GM23248 (cell line): ENCODE results near the gene LORICRIN. TPM values are rescaled to one million over a fixed set of nuclear protein-coding genes. Genes with fewer than 3 reads are reported as not detected.
"Not testable (repeated sequence)": the region's sequence is repeated elsewhere in the genome, so short reads cannot be mapped to it uniquely, and the experiment has no call there.

Experiments
- DNase-seq: peaks from one replicate; pipeline ENCODE4 v3.0.0-alpha.2; 2015
- H2AFZ ChIP-seq: fragments of 200-600 bp; sonication (generic); 2 replicates; pipeline ENCODE4 v1.6.1; 2016; ENCODE audit warnings: antibody characterized with exemption
- H3F3A ChIP-seq: fragments of 200-600 bp; sonication (generic); 2 replicates; pipeline ENCODE4 v1.6.1; 2016; ENCODE audit warnings: mild to moderate bottlenecking, antibody characterized with exemption, mixed run types; ENCODE audit not compliant: insufficient read depth
- H3K27ac ChIP-seq: fragments of 200-600 bp; sonication (generic); 2 replicates; pipeline ENCODE4 v1.5.1; 2016; ENCODE audit warnings: mild to moderate bottlenecking
- H3K27me3 ChIP-seq: fragments of 200-600 bp; sonication (generic); replicated peaks from 2 replicates; pipeline ENCODE4 v1.6.1; 2016; ENCODE audit warnings: mild to moderate bottlenecking; ENCODE audit not compliant: insufficient read depth
- H3K36me3 ChIP-seq: fragments of 200-600 bp; sonication (generic); 2 replicates; pipeline ENCODE4 v1.6.1; 2016; ENCODE audit warnings: low read depth, mild to moderate bottlenecking
- H3K4me1 ChIP-seq: fragments of 200-600 bp; sonication (generic); 2 replicates; pipeline ENCODE4 v1.6.1; 2016; ENCODE audit warnings: mild to moderate bottlenecking; ENCODE audit not compliant: insufficient read depth
- H3K4me2 ChIP-seq: fragments of 200-600 bp; sonication (generic); one replicate; pipeline ENCODE4 v1.6.1; 2016; ENCODE audit warnings: mild to moderate bottlenecking; ENCODE audit not compliant: unreplicated experiment
- H3K4me3 ChIP-seq: fragments of 200-600 bp; sonication (generic); 2 replicates; pipeline ENCODE4 v1.5.1; 2016; ENCODE audit warnings: mild to moderate bottlenecking
- H3K79me2 ChIP-seq: fragments of 200-600 bp; sonication (generic); 2 replicates; pipeline ENCODE4 v1.6.1; 2016; ENCODE audit warnings: mild to moderate bottlenecking; ENCODE audit not compliant: insufficient read depth
- H3K9ac ChIP-seq: fragments of 200-600 bp; sonication (generic); 2 replicates; pipeline ENCODE4 v1.6.1; 2016; ENCODE audit warnings: mild to moderate bottlenecking
- H3K9me2 ChIP-seq: fragments of 200-600 bp; sonication (generic); 2 replicates; pipeline ENCODE4 v1.6.1; 2016; ENCODE audit warnings: mixed run types, mild to moderate bottlenecking, moderate library complexity; ENCODE audit not compliant: insufficient read depth
- H3K9me3 ChIP-seq: fragments of 200-600 bp; sonication (generic); one replicate; pipeline ENCODE4 v1.6.1; 2017; ENCODE audit warnings: low read depth
- H4K20me1 ChIP-seq: fragments of 200-600 bp; sonication (generic); 2 replicates; pipeline ENCODE4 v1.6.0; 2016; ENCODE audit not compliant: insufficient read depth
- EZH2 ChIP-seq: fragments of 200-600 bp; sonication (generic); IDR thresholded peaks from 2 replicates; pipeline ENCODE4 v1.6.1; 2018; ENCODE audit warnings: antibody characterized with exemption, mild to moderate bottlenecking; ENCODE audit not compliant: insufficient read depth, poor library complexity, severe bottlenecking
- EZH2phosphoT487 ChIP-seq: fragments of 200-600 bp; sonication (generic); IDR thresholded peaks from 2 replicates; pipeline ENCODE4 v1.6.1; 2018; ENCODE audit warnings: antibody characterized with exemption, moderate library complexity, mild to moderate bottlenecking, low read depth; ENCODE audit not compliant: insufficient read depth
- WGBS, 2 experiments: methylation state at CpG; one replicate each; pipeline ENCODE4 v1.1.6; 2015 to 2017; ENCODE audit warnings: low lambda C conversion rate in 2 of 2, low coverage in 1 of 2; ENCODE audit errors: missing lambda C conversion rate in 2 of 2; 5-methylcytosine and 5-hydroxymethylcytosine counted together
- in situ Hi-C: fragments of 300-500 bp; cut with MboI; formaldehyde crosslinking; loops from 2 replicates; pipeline ENCODE4 v1.15.0; 2020
- polyA plus RNA-seq: library from polyadenylated mRNA; unstranded; fragments of >200 nt; fragmentation: Nextera tagmentation; extraction: Ambion mirVana; gene quantifications from 2 replicates; pipeline ENCODE4 v1.2.1, GENCODE V29; 2016
- total RNA-seq: library from RNA; depleted of rRNA; stranded (reverse); fragments of >200 nt; shearing (Covaris generic); gene quantifications from 2 replicates; pipeline ENCODE4 v1.2.3, GENCODE V29; 2014

The LORICRIN gene
- total and polyA plus RNA-seq, 2 experiments from 2014 or later = not detected

DNA sequence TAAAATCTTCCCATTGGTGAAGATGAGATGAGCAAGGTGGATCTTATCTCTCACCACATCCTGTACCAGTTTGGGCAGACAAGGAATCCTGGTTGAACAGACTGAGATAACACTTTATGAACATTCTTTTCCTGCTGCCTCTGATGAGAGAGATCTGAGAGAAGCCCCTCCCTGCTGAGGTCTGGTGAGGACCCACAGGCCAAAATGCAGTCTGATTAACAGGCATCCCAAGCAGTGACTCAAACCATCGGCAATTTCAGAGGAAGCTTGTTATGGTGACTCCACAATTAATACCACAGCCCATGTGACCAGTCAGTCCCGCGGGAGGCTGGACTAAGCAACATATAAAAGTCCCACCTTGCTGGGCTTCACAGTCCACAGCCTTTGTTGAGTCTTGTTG is 42.3 kb upstream of the LORICRIN start, which contains the start of gene PRR9:
TSS of gene PRR9 (plus strand) at position 373 of the 400 bp plus-strand sequence. CDS start 561 bp downstream, outside the sequence.
- peak; percentile 55 for DNase-seq
- no peak for TF ChIP-seq EZH2
- no peak for TF ChIP-seq EZH2phosphoT487
- Histone ChIP-seq H3K9me3 (no peaks in the 10 kb centered on the region), H3K4me2 (no peak within 1 kb of the TSS), H4K20me1 (no peaks in the 10 kb centered on the region), H3K36me3 (no peaks in the 10 kb centered on the region), H2AFZ (no peak within 1 kb of the TSS), H3K27ac (no peak within 1 kb of the TSS), H3K79me2 (no peaks in the 10 kb centered on the region), H3K4me3 (no peak within 1 kb of the TSS), H3K9ac (no peak within 1 kb of the TSS), H3K9me2 (no peaks in the 10 kb centered on the region), H3K27me3 (no peaks in the 10 kb centered on the region), H3F3A (no peaks in the 10 kb centered on the region), H3K4me1 (no peaks in the 10 kb centered on the region)
- in situ Hi-C loops = loop anchor here (25.0 kb wide), 1 partner anchor 555 kb away; the partner anchor contains the start of gene LCE2D
- WGBS, 2 experiments = 27 to 42% methylated on average over 3 of the region's 3 CpGs

DNA sequence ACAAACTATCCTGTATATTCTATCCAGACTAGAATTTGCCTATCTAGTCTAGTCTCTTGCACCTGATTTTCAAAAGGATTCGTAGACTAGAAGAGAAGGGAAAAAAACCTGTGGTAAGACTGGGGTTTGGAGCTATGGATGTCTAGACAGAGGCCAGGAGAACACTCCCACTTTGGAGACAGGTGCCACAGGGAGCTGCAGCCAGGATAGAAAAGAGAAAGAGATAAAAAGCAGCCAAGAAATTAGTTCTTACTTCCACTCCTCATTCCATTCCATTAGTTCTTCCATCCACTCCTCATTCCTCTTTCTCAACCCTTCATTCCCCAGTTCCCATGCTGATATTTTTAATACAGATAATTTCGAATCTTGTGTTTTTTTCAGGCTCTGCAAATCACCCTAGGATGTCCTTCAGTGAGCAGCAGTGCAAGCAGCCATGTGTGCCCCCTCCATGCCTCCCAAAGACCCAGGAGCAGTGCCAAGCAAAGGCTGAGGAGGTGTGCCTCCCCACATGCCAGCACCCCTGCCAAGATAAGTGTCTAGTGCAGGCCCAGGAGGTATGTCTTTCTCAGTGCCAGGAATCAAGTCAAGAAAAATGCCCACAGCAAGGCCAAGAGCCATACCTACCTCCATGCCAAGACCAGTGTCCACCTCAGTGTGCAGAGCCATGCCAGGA is 41.6 kb upstream of the LORICRIN start:
- Histone ChIP-seq H3K9ac (no peak overlapping the region), H3K79me2 (no peaks in the 10 kb centered on the region), H3K27ac (no peak overlapping the region), H4K20me1 (no peaks in the 10 kb centered on the region), H3K9me2 (no peaks in the 10 kb centered on the region), H3F3A (no peaks in the 10 kb centered on the region), H3K36me3 (no peaks in the 10 kb centered on the region), H3K4me3 (no peak overlapping the region), H3K27me3 (no peaks in the 10 kb centered on the region), H2AFZ (no peak overlapping the region), H3K9me3 (no peaks in the 10 kb centered on the region), H3K4me1 (no peaks in the 10 kb centered on the region), H3K4me2 (no peak overlapping the region)
- DNase-seq = no peak
- TF ChIP-seq EZH2 (no peak), EZH2phosphoT487 (no peak)
- in situ Hi-C loops = loop anchor here (25.0 kb wide), 1 partner anchor 556 kb away; the partner anchor contains the start of gene LCE2D
- WGBS, 2 experiments = 17 to 30% methylated on average over 2 of the region's 2 CpGs

DNA sequence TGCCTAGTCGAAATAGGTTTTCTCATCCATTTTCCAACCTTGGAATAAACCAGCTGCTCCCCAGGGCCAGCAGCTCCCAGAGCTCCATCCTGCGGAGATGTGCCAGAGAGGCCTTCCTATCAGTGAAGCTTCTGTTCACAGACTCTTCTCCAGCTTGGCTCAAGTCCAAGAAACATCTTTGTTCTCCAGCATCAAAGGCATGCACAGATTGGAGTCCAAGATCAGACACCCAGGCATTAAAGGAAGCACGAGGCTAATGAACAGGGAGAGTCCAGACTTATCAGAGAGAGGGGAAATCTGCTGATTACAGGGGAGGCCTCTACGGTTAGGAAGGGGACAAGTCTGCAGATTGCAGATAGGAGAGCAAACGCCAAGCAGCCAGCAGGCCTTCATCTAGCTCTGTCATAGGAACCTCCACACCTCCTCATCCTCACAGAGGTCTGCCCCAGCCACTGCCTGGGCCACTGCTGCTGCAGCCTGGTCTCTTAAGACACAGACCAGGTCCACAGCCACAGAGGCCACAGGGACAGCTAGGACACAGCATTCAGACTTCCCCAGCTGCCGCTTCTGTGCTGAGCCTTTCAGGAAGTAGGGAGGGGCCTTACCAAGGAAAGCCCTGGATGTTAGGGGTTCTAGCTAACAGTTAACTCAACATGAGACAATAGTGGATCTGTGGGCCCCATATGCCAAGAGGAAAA is 38.7 kb upstream of the LORICRIN start:
- H3K4me1 ChIP-seq = no peaks in the 10 kb centered on the region
- H2AFZ ChIP-seq = no peak overlapping the region
- H3K9me2 ChIP-seq = no peaks in the 10 kb centered on the region
- in situ Hi-C loops = loop anchor here (25.0 kb wide), 1 partner anchor 558 kb away; the partner anchor contains the start of gene LCE2D
- H4K20me1 ChIP-seq = no peaks in the 10 kb centered on the region
- H3K4me2 ChIP-seq = no peak overlapping the region
- DNase-seq = no peak
- H3K27ac ChIP-seq = no peak overlapping the region
- no peaks in the 10 kb centered on the region; the same call in 1 of the 2 replicates for H3K27me3 ChIP-seq
- 29 to 30% methylated on average over 6 of the region's 6 CpGs for WGBS, 2 experiments
- H3F3A ChIP-seq = no peaks in the 10 kb centered on the region
- H3K9ac ChIP-seq = no peak overlapping the region
- H3K36me3 ChIP-seq = no peaks in the 10 kb centered on the region
- H3K79me2 ChIP-seq = no peaks in the 10 kb centered on the region
- TF ChIP-seq EZH2phosphoT487 (no peak), EZH2 (no peak)
- H3K4me3 ChIP-seq = no peak overlapping the region
- no peaks in the 10 kb centered on the region for H3K9me3 ChIP-seq

DNA sequence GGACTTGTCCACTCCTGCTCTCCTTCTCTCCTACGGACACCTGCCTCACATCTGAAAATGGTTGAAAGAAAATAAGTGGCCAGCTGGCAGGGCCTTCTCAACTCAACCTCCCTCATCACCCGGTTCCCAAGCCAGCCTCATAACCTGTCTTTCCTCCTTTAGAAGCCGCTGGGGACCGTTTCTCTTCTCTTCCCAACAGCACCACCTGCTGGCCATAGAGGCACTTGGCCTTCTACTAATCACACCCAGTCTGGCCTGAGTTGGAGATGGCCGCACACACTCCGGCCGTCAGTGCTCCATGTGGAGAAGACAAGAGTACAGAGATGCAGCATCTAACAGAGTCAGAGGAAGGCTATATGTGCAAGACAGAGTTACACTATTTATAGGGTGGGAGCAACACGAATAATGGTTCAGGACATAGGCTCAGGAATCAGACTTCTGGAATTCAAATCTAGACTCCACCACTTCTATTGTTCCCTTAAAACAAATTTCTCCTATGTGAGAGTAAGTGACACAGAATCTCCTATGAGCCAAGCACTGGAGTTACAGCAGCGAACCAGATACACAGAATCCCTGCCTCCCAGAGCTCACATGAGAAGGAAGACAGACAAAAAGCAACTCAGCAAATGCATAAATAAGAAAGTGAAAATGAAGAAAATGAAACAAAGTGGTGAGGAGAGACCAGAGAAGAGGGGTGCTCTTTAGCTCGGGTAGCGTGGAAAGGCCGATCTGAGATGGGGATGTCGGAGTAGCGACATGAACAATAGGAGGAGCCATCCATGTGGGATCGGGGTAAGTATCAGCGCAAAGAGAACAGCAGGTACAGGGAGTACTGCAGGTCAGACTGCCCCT is 36.2 kb upstream of the LORICRIN start:
- H3K36me3 ChIP-seq, H3F3A ChIP-seq, H3K9me2 ChIP-seq, H3K27ac ChIP-seq, H3K9ac ChIP-seq, H3K4me2 ChIP-seq, H3K4me1 ChIP-seq, H3K79me2 ChIP-seq, H4K20me1 ChIP-seq, H3K4me3 ChIP-seq, H3K9me3 ChIP-seq: not testable (repeated sequence)
- in situ Hi-C loops = loop anchor here (25.0 kb wide), 1 partner anchor 561 kb away; the partner anchor contains the start of gene LCE2D
- 30 to 36% methylated on average over 16 of the region's 16 CpGs for WGBS, 2 experiments
- H3K27me3 ChIP-seq = peaks cover 22% of the 10 kb centered on the region
- H2AFZ ChIP-seq = peak overlapping the region; percentile 33; the same call in 1 of the 2 replicates
- peak; percentile 80 for DNase-seq
